A549 (cell line): ENCODE data around the gene SPACA5. TPM values are rescaled to one million over a fixed set of nuclear protein-coding genes. Genes with fewer than 3 reads are reported as not detected.
A peak's percentile ranks its signal among the peaks of the same experiment; 100 is the strongest.
"Not testable (repeated sequence)": the region's sequence is repeated elsewhere in the genome, so short reads cannot be mapped to it uniquely, and the experiment has no call there.

ENCODE experiments used
- ATAC-seq, 2 experiments: fragments of 200-7000 bp in 1 of 2; fragments of >200 bp in 1 of 2; cut with Nextera tagmentation in 1 of 2; cut with Tn5 transposase in 1 of 2; 3 replicates each; pipeline versions ENCODE4 v1.8.0 to v1.9.1; 2018 to 2020; ENCODE audit warnings: mild to moderate bottlenecking in 1 of 2, moderate library complexity in 1 of 2
- CTCF ChIA-PET: fragments of 300-600 bp; sonication (Branson Sonifier 250); formaldehyde crosslinking; extraction: SDS; loops from one replicate; lab custom pipeline; 2021; ENCODE audit warnings: antibody characterized with exemption, inconsistent platforms; lab: Yijun Ruan, JAX
- POLR2A ChIA-PET: fragments of 350-600 bp; formaldehyde crosslinking; extraction: SDS; loops from one replicate; lab custom pipeline; 2021; ENCODE audit warnings: antibody characterized with exemption, inconsistent platforms; lab: Yijun Ruan, JAX
- DNase-seq, 2 experiments: peaks; one replicate each; pipeline versions ENCODE4 v3.0.0 to v3.0.0-alpha.2; 2011 to 2016; ENCODE audit warnings: low read depth in 1 of 2, low spot score in 1 of 2
- FAIRE-seq: peaks from 2 replicates; lab custom pipeline; 2011; peaks lifted over from hg19 to GRCh38; lab: Jason Lieb, UNC
- H3K27ac ChIP-seq, 2 experiments: fragments of >200 bp; sonication (Bioruptor Twin); formaldehyde crosslinking; 3 replicates each; pipeline ENCODE4 v1.5.1; 2016 to 2017
- H3K4me1 ChIP-seq: fragments of >200 bp; sonication (Bioruptor Twin); formaldehyde crosslinking; 3 replicates; pipeline ENCODE4 v1.6.1; 2016
- H3K4me2 ChIP-seq: fragments of >200 bp; sonication (Bioruptor Twin); formaldehyde crosslinking; 3 replicates; pipeline ENCODE4 v1.6.1; 2016
- H3K4me3 ChIP-seq: fragments of >200 bp; sonication (Bioruptor Twin); formaldehyde crosslinking; 3 replicates; pipeline ENCODE4 v1.5.1; 2016
- H3K9me3 ChIP-seq: fragments of >200 bp; sonication (Bioruptor Twin); formaldehyde crosslinking; 3 replicates; pipeline ENCODE4 v1.6.1; 2016
- CBX8 ChIP-seq: fragments of 200-600 bp; sonication (generic); IDR thresholded peaks from 2 replicates; pipeline ENCODE4 v1.6.1; 2016
- CHD4 ChIP-seq: fragments of 200-600 bp; sonication (generic); IDR thresholded peaks from 2 replicates; pipeline ENCODE4 v1.6.1; 2016; ENCODE audit warnings: antibody characterized with exemption, mild to moderate bottlenecking, borderline replicate concordance
- ELK1 ChIP-seq: fragments of 150-350 bp; IDR thresholded peaks from 2 replicates; pipeline ENCODE4 v1.6.1; 2014; ENCODE audit warnings: low read depth, mild to moderate bottlenecking, low read length
- ESRRA ChIP-seq: fragments of 150-350 bp; IDR thresholded peaks from 2 replicates; pipeline ENCODE4 v1.6.1; 2014; ENCODE audit warnings: mild to moderate bottlenecking, low read length, borderline replicate concordance
- HES2 ChIP-seq: fragments of >200 bp; sonication (Bioruptor Twin); formaldehyde crosslinking; IDR thresholded peaks from 2 replicates; pipeline ENCODE4 v1.6.1; 2016
- HOXB5 ChIP-seq: fragments of 250-450 bp; sonication (Bioruptor Pico); IDR thresholded peaks from 2 replicates; pipeline ENCODE4 v1.5.0; 2020; ENCODE audit warnings: mild to moderate bottlenecking, moderate library complexity
- JUN ChIP-seq, 2 experiments: fragments of >200 bp; sonication (Bioruptor Twin); formaldehyde crosslinking; IDR thresholded peaks; 2 replicates in 1 of 2; 3 replicates in 1 of 2; pipeline ENCODE4 v1.6.1; 2016 to 2017
- KDM1A ChIP-seq: fragments of 200-600 bp; sonication (generic); IDR thresholded peaks from 2 replicates; pipeline ENCODE4 v1.6.1; 2016; ENCODE audit warnings: low read depth, mild to moderate bottlenecking
- KDM5A ChIP-seq: fragments of 200-600 bp; sonication (generic); IDR thresholded peaks from 2 replicates; pipeline ENCODE4 v1.6.1; 2016; ENCODE audit warnings: antibody characterized with exemption, mild to moderate bottlenecking
- MAFK ChIP-seq: fragments of 450-650 bp; IDR thresholded peaks from 2 replicates; pipeline ENCODE4 v1.6.1; 2014; ENCODE audit not compliant: partially characterized antibody
- MAZ ChIP-seq: fragments of 150-350 bp; IDR thresholded peaks from 2 replicates; pipeline ENCODE4 v1.6.1; 2014; ENCODE audit warnings: antibody characterized with exemption, low read depth, low read length, borderline replicate concordance
- MYC ChIP-seq: IDR thresholded peaks from 2 replicates; pipeline ENCODE4 v1.6.1; 2012; ENCODE audit warnings: mild to moderate bottlenecking, inconsistent platforms, low read length, improper control_type of control experiment, borderline replicate concordance
- NR3C1 ChIP-seq: fragments of >200 bp; sonication (Bioruptor Twin); formaldehyde crosslinking; IDR thresholded peaks from 3 replicates; pipeline ENCODE4 v1.6.1; 2017
- POLR2A ChIP-seq: IDR thresholded peaks from 2 replicates; pipeline ENCODE4 v1.6.1; 2012; ENCODE audit warnings: mild to moderate bottlenecking, low read length
- POLR2AphosphoS2 ChIP-seq: conservative IDR thresholded peaks from 2 replicates; pipeline ENCODE4 v1.6.1; 2012; ENCODE audit warnings: low read length, improper control_type of control experiment, inconsistent platforms
- RAD21 ChIP-seq, 2 experiments: fragments of >200 bp in 1 of 2; sonication (Bioruptor Twin) in 1 of 2; formaldehyde crosslinking in 1 of 2; IDR thresholded peaks in 1 of 2; conservative IDR thresholded peaks in 1 of 2; 2 replicates in 1 of 2; 3 replicates in 1 of 2; pipeline ENCODE4 v1.6.1; 2012 to 2018; ENCODE audit warnings: inconsistent platforms in 1 of 2
- RNF2 ChIP-seq: fragments of 200-600 bp; sonication (generic); IDR thresholded peaks from 2 replicates; pipeline ENCODE4 v1.6.1; 2016; ENCODE audit warnings: low read depth, mild to moderate bottlenecking, antibody characterized with exemption, moderate library complexity, borderline replicate concordance
- SMC3 ChIP-seq: fragments of >200 bp; sonication (Bioruptor Twin); formaldehyde crosslinking; IDR thresholded peaks from 3 replicates; pipeline ENCODE4 v1.6.1; 2018; ENCODE audit warnings: inconsistent platforms
- TFCP2L1 ChIP-seq: fragments of 250-450 bp; sonication (Bioruptor Pico); IDR thresholded peaks from 2 replicates; pipeline ENCODE4 v1.5.0; 2021; ENCODE audit warnings: mild to moderate bottlenecking
- ZC3H11A ChIP-seq: fragments of 450-650 bp; IDR thresholded peaks from 2 replicates; pipeline ENCODE4 v1.6.1; 2014; ENCODE audit warnings: antibody characterized with exemption, mild to moderate bottlenecking
- ZFP36 ChIP-seq: fragments of 450-650 bp; IDR thresholded peaks from 2 replicates; pipeline ENCODE4 v1.6.1; 2014; ENCODE audit warnings: borderline replicate concordance; ENCODE audit not compliant: partially characterized antibody
- WGBS: methylation state at CpG from one replicate; pipeline ENCODE4 v1.1.6; 2017; ENCODE audit errors: missing lambda C conversion rate; 5-methylcytosine and 5-hydroxymethylcytosine counted together
- polyA plus RNA-seq, 4 experiments: library from polyadenylated mRNA; depleted of rRNA in 3 of 4; stranded (reverse); fragments of >200 nt; fragmentation: RNase III in 1 of 4; extraction: RNeasy Plus Mini Kit Qiagen cat#74134 plus additional on column Dnase treatment in 1 of 4; gene quantifications; 2 replicates in 3 of 4; 3 replicates in 1 of 4; pipeline ENCODE4 v1.2.3, GENCODE V29; 2011 to 2017
- TF ChIP-seq, protein P1 (sequence below): fragments of 250-450 bp; sonication (Bioruptor Pico); IDR thresholded peaks from 2 replicates; pipeline ENCODE4 v1.5.0; 2020; ENCODE audit warnings: low read depth, mild to moderate bottlenecking, moderate library complexity
- TF ChIP-seq, protein P2 (sequence below): fragments of >200 bp; sonication (Bioruptor Twin); formaldehyde crosslinking; IDR thresholded peaks from 3 replicates; pipeline ENCODE4 v1.5.1; 2016
- TF ChIP-seq, protein P3 (sequence below): fragments of 450-650 bp; IDR thresholded peaks from 2 replicates; pipeline ENCODE4 v1.6.1; 2014; ENCODE audit warnings: antibody characterized with exemption

SPACA5 gene
- polyA plus RNA-seq, 2 of the 4 experiments (the other 2 are of a cell fraction): not detected

- FAIRE-seq (no peak), ATAC-seq (no peak), DNase-seq (no peak)
- no peak for TF ChIP-seq KDM1A
- no peak for TF ChIP-seq MAFK
- TF ChIP-seq HOXB5 (CRISPR knock-in tag): no peak
- no peak for TF ChIP-seq TFCP2L1 (CRISPR knock-in tag)
- TF ChIP-seq JUN (IDR thresholded peaks at IDR 0.05): no peak
- TF ChIP-seq ESRRA: no peak
- TF ChIP-seq CHD4: no peak
- TF ChIP-seq, protein P1, sequence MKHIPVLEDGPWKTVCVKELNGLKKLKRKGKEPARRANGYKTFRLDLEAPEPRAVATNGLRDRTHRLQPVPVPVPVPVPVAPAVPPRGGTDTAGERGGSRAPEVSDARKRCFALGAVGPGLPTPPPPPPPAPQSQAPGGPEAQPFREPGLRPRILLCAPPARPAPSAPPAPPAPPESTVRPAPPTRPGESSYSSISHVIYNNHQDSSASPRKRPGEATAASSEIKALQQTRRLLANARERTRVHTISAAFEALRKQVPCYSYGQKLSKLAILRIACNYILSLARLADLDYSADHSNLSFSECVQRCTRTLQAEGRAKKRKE (CRISPR knock-in tag): no peak
- TF ChIP-seq, protein P2, sequence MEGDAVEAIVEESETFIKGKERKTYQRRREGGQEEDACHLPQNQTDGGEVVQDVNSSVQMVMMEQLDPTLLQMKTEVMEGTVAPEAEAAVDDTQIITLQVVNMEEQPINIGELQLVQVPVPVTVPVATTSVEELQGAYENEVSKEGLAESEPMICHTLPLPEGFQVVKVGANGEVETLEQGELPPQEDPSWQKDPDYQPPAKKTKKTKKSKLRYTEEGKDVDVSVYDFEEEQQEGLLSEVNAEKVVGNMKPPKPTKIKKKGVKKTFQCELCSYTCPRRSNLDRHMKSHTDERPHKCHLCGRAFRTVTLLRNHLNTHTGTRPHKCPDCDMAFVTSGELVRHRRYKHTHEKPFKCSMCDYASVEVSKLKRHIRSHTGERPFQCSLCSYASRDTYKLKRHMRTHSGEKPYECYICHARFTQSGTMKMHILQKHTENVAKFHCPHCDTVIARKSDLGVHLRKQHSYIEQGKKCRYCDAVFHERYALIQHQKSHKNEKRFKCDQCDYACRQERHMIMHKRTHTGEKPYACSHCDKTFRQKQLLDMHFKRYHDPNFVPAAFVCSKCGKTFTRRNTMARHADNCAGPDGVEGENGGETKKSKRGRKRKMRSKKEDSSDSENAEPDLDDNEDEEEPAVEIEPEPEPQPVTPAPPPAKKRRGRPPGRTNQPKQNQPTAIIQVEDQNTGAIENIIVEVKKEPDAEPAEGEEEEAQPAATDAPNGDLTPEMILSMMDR: no peak
- WGBS: 82% methylated on average over 3 of the region's 3 CpGs
- CTCF ChIA-PET: interaction anchor here (1.0 kb wide), 1 partner anchor 45 kb away, joined by 3 read pairs; no protein-coding TSS in a partner anchor
- POLR2A ChIA-PET: no interaction called here
- Histone ChIP-seq H3K9me3 (peaks cover 4% of the 10 kb centered on the region; the same call in 1 of the 3 replicates), H3K4me2 (no peak overlapping the region), H3K4me3 (no peak overlapping the region), H3K27ac (no peak overlapping the region), H3K4me1 (no peaks in the 10 kb centered on the region)
Observed at GRCh38 chrX:48022738-48023137, 15.9 kb downstream of the SPACA5 start.

DNA sequence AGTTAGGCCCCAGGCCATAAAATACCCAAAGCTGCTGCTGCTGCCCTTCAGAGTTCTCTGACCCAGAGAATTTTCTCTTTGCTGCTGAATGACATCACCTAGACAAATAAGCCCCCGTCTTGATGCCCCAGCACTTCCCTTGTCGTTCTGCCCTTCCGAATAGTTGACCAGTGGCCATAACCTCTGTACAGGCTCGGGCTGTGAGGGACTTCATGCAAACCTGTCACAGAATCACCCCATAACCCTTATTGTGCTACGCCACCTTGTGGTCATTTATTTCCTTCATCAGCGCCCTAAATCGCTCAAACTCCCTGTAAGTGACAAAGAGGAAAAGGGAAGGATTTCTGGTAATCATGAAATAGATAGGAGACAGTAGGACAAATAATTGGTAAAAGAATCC is 18.8 kb downstream of the SPACA5 start:
- Histone ChIP-seq H3K27ac (no peak overlapping the region), H3K4me1 (no peaks in the 10 kb centered on the region), H3K9me3 (peaks cover 4% of the 10 kb centered on the region; the same call in 1 of the 3 replicates), H3K4me2 (no peak overlapping the region), H3K4me3 (no peak overlapping the region)
- WGBS: 2% methylated on average over 7 of the region's 7 CpGs
- TF ChIP-seq, protein P2: peak; percentile 51
- TF ChIP-seq POLR2AphosphoS2 (no peak), ZC3H11A (no peak), RAD21 (conservative IDR thresholded peaks at IDR 0.05 in 1 of 2, IDR thresholded peaks at IDR 0.05 in 1 of 2) (peak; percentile 60 to 67), SMC3 (peak; percentile 48; the same call in 2 of the 3 replicates)
- ChIA-PET CTCF (interaction anchor here (0.6 kb wide), 1 partner anchor 44 kb away, joined by 3 read pairs; no protein-coding TSS in a partner anchor), POLR2A (no interaction called here)
- DNase-seq (peak; percentile 15 to 72), ATAC-seq (peak; percentile 62 to 67; a peak in 4 of 6 replicates), FAIRE-seq (peak; percentile 65)

- ATAC-seq, POLR2A ChIA-PET, DNase-seq, H3K4me1 ChIP-seq, H3K27ac ChIP-seq, H3K4me3 ChIP-seq, H3K9me3 ChIP-seq, H3K4me2 ChIP-seq: not testable (repeated sequence)
- CTCF ChIA-PET: interaction anchor here (0.7 kb wide), 1 partner anchor 293 kb away, joined by 3 read pairs; no protein-coding TSS in a partner anchor
- WGBS: 18% methylated on average over 3 of the region's 4 CpGs
- peak; percentile 23 for FAIRE-seq
Observed at GRCh38 chrX:48027545-48027944, 20.8 kb downstream of the SPACA5 start.

DNA sequence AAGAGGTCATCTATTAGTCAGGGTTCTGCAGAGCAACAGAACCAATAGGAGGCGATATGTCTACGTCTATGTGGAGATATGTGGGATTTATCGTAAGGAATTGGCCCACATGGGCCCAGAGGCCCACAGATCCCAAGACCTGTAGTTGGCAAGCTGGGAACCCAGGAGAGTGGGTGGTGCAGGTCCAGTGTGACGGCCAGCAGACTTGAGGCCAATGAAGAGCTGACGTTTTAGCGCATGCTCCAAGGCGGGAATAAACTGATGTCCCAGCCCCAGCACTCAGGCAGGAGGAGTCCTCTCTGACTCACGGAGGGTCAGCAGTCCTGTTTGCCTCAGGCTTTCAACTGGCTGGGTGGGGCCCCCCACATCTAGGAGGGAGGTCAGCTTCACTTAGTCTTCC is 21.3 kb downstream of the SPACA5 start:
- Histone ChIP-seq H3K4me3 (no peak overlapping the region), H3K27ac (no peak overlapping the region), H3K4me2 (no peak overlapping the region), H3K9me3 (no peaks in the 10 kb centered on the region), H3K4me1 (no peaks in the 10 kb centered on the region)
- CTCF ChIA-PET: no interaction called here
- DNase-seq: no peak
- 90% methylated on average over 7 of the region's 8 CpGs for WGBS
- POLR2A ChIA-PET: no interaction called here
- no peak for ATAC-seq
- no peak for FAIRE-seq
- no peak for TF ChIP-seq ZFP36
- TF ChIP-seq KDM5A: no peak
- TF ChIP-seq, protein P3, sequence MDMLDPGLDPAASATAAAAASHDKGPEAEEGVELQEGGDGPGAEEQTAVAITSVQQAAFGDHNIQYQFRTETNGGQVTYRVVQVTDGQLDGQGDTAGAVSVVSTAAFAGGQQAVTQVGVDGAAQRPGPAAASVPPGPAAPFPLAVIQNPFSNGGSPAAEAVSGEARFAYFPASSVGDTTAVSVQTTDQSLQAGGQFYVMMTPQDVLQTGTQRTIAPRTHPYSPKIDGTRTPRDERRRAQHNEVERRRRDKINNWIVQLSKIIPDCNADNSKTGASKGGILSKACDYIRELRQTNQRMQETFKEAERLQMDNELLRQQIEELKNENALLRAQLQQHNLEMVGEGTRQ: no peak
- TF ChIP-seq MAZ: no peak
- TF ChIP-seq HES2: no peak
- no peak for TF ChIP-seq ELK1
- no peak for TF ChIP-seq CBX8
- no peak for TF ChIP-seq MYC
- TF ChIP-seq RNF2: no peak
- no peak for TF ChIP-seq ESRRA
- no peak for TF ChIP-seq POLR2A
- TF ChIP-seq NR3C1: no peak
